Occipital lobe (tissue), 2 donors: ENCODE results near the gene C2orf66. TPM values are rescaled to one million over a fixed set of nuclear protein-coding genes. Genes with fewer than 3 reads are reported as not detected.

Source experiments
- DNase-seq: peaks from one replicate; lab custom pipeline; 2025; lab: John Stamatoyannopoulos, UW
- total RNA-seq: library from RNA; depleted of rRNA; stranded (reverse); fragments of >200 nt; gene quantifications from one replicate; pipeline ENCODE4 v1.2.3, GENCODE V29; 2014

C2orf66 gene
- total RNA-seq, result 0.16 TPM

DNA sequence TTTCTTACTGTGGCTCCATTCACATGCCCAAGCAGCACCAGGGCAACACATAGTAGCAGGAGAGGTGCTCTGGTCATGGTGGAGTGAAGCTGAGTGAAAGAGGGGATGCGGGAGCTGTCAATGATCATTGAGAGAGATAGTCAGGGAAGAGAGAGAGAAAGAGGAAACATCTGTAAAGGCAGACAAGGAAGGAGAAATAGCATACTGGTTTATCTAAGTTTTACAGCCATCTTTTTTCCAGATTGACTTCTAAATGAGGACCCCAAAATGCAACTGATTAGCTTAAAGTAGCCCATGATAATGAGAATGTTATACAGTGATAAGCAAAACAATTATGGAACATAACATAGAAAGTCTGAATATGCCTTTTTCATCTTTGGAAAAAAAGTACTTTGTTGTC is at the start of gene C2orf66:
TSS of gene C2orf66 (minus strand) at position 96 of the 400 bp plus-strand sequence. CDS start at position 77, 19 bp downstream.
- DNase-seq, result no peak

GRCh38 chr2:196854629-196855028 is 45.5 kb upstream of the C2orf66 start:
- DNase-seq, result no peak

GRCh38 chr2:196853301-196854087 is 44.3 kb upstream of the C2orf66 start:
- no peak for DNase-seq

DNA sequence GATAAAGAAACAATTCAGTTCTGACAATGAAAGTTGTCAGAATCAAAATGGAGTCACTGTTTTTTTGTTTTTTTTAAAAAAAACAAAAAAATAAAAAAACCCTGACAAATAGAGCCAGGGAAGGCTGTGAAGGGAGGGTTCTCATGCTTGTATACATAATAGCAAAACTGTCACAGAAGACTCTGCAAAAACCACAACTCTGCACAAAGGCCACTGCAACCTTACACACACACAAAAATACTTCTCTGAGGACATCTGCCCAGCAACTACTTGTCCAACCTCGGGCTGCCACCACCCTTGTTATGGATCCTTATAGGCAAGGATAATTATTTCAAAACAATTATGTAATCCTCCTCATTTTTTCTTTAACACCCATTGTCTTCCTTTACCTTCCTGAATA is 41.9 kb upstream of the C2orf66 start:
- no peak for DNase-seq

DNA sequence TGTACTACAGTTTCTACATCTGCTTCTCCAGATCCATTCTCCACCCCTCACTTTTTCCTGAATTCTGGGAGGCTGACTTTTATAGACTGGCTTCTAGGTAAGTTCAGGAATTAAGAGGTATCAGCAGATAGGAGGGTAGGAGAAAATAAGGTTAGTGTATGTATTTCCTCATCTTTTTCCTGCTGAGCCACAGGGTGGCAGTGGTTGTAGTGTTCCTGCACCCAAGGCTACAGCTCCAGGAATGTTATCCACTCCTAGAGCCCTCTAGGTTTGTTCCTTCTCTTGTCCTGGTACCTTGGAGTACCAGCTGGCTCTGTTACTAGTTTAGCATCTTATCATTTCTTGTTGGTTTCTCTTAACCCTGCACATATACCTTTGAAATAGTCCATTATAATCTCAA is 40.7 kb upstream of the C2orf66 start:
- no peak for DNase-seq

DNA sequence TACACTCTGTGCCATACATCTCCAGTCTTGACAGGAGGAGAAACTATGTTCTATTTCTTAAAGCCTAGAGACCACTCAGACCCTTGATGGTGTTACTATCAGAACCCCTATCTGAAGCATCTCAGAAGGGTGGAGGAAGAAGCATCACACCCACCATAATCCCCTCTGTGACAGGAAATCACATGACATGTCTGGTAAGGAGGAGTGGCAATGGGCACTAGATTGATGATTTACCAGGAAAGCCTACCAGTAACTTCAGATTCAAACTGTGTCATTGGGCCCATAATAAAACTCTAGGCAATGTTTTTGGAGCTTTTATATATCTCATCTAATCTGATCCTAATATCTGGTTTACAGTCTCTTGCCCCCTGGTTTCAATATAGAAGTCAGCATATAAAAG is 37.1 kb upstream of the C2orf66 start:
- no peak for DNase-seq

DNA sequence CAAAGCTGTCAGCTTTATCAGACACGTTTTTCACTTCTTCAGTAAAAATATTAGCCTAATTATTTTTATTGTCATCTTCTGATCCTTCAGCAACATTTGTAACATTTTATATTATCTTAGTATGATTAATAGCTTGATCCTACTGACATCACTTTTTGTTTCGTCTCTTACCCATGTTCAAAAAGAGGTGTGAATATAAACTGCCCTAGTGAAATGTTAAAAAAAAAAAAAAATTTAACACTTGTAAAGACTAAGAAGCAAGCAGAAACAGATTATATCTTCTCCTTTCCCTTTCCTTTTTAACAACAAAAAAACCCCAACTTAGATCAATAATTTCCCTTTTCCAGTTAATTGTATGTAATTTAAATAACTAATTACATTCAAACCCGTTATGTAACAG is 36.2 kb upstream of the C2orf66 start:
- DNase-seq, result no peak

- DNase-seq, result no peak
Observed at GRCh38 chr2:196840171-196840570, 31.0 kb upstream of the C2orf66 start.

DNA sequence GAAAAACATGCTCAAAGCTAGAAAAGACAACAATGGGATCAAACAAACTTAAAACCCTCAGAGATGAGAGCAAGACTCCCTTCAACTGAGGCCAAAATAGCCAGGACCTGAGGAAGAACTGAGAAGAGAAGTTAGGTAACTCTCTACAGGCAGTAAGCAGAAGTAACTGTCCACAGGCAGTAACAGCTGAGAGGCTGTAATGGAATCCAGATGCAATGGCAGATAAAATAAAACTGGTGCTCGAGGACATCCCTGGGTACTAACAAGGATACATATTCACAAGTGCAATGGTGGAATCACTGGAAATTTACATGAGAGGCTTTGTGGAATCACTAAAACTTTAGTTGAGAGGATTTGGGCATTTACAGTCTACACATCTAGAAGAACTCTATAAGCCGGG is 30.4 kb upstream of the C2orf66 start:
- no peak for DNase-seq

GRCh38 chr2:196836440-196836839 is 27.3 kb upstream of the C2orf66 start:
- no peak for DNase-seq

DNA sequence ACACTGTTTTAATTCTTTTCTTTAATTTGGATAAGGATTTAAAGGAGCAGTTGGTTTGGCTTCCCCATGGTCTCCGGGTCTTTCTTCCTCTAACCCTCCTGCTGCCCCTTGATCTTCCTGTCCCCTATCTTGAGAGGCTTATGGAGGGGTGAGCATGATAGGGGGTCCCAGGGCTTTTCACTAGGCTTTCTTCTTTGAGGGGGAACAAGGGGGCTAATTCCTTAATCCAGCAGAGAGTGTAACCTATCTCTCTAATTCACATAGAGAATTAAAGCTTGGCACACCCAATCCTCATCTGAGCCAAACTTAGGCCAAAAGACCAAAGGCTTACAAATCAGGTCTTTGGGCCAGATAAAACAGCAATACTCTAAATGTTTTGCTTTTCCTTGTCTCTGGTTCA is 21.5 kb upstream of the C2orf66 start:
- no peak for DNase-seq

DNA sequence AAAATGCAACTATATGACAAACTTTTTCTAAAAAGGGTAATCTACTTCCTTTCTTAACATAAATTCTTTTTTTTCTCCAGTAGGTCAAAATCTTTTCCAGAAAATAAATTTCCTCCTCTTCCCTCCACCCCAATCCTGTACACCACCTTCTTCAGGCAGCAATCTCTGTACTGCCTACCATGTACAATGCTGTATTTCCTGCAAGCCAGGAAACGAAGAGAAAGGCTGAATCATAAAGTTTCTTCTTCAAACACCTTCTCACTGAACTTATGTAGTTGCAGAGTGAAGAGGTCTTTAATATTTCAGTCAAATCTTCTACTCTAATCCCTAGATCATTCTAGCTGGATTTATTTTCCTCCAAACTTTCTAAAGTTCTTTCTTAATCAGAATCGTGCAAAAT is 18.2 kb upstream of the C2orf66 start:
- no peak for DNase-seq

DNA sequence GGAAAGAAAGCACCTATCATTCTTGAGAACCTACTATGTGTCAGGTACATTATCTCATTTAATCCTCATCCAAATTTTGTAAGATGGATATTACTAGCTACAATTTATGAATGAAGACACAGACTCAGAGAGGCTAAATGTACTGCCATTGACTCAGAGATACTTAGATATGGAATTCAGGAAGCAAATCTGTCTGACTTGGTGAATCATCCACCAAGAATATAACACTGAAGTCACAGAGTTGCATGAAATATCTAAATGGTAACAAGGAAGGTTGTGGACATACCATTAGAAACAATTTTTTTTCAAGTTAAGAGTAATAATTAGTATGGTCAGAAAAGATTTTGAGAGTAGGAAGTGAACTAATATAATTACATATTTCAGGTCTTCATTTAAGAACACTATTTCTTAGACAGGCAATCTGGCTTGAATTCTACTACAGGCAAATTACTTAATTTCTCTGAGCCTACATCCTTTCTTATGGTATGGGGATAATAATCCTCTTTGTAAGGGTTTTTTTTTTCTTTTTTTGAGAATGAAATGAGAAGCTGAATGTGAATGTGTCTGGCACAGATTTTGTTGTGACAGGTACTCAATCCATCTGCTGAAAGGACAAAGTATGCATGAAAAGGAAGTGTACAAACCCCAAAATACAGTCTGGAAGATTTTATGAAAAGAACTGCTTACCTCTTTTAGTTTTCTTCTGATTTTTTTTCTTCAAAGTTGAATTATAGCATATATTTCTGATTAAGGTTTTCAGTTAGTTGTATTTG is 14.8 kb upstream of the C2orf66 start:
- no peak for DNase-seq

DNA sequence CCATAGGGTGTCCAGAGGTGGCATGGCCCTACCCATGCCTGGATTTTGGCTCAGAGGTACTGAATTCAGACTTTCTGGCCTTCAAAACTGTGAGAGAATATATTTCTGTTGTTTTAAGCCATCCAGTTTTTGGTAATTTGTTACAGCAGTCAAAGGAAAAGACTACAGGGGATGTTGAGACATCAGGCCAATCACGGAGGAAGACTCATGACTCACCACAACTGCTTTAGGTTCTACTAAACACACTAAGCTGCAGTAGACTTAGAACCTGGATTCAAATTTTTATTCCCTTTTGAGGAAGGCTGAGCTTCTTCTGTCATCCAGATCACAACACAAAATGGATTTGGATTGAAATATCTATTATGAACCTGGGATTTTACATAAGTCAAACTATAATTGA is 12.0 kb upstream of the C2orf66 start:
- DNase-seq, result no peak

DNA sequence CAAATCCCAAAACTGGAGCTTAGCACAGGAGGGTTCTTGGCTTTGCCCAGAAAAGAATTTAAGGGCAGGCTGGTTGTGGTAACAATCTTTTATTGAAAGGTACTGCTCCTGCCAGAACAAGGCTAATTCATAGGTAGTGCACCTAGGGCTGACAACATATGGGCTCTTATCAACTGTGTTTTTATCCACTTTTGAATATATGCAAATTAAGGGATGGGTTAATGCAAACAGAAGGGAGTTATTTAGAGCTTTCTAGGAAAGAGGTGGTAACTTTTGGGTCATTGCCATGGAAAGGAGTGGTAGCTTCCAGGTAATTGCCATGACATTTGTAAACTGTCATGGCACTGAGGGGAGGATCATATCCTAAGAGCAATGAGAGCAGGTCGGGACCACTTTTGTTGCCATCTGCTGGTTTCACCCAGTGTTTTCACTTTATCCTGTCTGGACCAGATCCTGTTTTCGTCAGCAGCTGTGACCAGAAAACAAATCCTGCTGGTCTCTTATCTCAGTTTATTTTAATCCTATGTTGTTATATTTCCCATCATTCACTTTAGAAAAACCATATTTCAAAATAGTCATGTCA is 981 bp downstream of the C2orf66 start:
- DNase-seq, result no peak

GRCh38 chr2:196804381-196804780 is 4.8 kb downstream of the C2orf66 start:
- DNase-seq, result no peak

DNA sequence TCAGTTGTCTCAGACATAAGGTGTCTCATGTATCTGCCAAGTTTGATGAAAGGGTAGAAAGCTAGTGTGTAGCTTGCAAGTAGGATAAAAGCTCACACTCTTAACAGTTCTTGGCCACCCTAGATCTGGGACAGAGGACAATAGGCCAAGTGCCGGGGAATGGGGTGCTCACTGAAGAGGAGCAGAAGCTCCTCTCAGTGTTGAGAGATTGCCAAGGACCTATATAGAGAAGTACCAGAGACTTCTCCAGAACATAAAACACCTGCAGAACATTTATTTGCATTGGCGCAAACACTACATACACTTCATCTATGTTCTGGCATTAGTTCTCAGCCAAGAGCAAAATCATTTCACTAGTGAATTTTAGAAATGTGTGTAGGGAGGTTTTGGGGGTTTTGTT is 6.8 kb downstream of the C2orf66 start:
- DNase-seq, result no peak

DNA sequence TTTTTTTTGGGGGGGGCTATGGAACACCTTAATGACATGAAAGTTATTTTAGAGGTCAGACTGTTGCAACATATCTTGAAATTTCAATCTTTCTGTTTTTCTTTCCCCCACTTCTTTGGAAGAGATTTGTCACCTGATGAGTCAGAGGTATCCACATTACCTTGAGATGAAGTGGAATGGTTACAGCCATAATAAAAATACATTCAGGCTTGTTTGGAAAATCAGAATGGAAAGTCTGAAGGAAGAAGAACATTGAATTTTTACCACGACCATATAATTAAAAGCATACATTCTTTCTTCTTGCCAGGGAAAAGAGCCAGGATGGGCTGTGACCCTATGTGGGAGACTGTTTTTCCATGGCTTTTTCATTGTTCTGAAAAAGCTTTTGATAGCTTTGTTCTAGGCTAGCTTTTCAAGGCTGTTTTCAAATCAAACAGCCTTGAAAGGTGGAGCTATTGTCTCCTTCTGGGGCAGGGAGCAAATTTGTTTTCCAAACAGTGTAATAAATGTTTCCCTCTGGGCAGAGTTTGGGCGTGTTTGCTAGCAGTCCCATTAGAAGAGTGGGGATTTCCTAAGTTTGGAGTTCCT is 7.4 kb downstream of the C2orf66 start:
- DNase-seq, result no peak

GRCh38 chr2:196798980-196799379 is 10.2 kb downstream of the C2orf66 start:
- DNase-seq, result no peak

DNA sequence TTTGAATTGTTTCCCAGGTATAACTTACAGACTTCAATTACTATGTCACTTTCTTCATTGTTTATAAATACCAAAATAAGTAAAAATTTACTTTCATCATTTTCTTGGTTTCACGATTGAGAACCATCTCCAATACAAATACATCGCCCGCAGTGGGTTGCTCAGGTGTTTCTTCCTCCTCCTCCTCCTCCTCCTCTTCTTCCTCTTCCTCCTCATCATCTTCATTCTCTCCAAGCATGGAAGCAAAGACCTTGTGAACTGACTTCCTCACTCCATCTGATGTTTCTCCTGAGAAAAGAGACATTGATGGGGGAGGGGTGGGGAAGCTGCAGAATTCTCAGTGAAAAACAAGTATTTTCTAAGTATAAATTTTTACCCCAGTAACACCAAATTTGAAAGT is 16.3 kb downstream of the C2orf66 start:
- no peak for DNase-seq

DNA sequence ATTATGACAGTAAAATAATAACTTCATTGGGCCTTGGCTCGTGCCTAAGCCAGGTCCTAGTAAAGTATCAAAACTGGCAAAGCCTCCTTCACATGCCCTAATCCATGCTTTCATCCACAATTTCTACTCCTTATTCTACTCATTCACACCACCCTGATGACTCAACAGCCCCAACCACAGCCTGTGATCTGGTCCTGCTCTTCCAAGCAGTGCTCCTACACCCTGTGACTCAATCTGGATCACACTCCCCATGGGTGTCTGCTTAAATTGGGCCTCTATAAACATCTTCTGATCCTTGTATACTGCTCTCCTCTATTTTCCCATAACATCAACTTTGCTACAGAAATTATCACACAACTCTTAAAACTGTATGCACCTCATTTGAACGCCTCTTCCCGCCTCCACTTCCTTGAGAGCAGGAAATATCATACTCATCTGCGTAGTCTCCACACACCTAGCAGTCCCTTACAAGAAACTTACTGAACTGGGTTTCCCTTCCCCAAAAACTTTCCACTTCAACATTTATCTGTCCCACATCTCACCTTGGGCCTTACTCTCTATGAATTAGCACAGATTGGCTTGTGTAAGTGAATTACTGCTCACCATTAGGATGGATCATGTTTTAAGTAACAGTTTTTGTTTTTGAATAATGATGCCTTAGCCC is 25.6 kb downstream of the C2orf66 start:
- no peak for DNase-seq

DNA sequence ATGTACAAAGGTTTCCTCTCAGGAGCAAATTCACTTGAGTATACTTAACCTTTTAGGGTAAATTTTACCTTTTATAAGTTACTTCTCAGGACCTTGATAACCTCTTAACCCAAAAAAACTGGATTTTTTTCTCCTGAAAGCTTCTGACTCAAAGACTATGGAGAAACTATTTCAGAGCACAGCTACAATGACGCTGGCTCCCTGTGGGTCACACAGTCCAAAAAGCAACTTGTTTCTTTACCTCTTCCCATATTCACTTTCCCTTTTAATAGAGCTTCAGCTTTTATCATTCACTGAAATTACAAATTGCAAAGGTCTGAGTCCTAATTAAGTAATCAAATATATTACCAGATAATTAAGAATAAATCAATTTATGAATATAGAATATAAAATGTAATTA is 42.1 kb downstream of the C2orf66 start:
- no peak for DNase-seq
